ENCODE results near the gene CNOT8. TPM values are rescaled to one million over a fixed set of nuclear protein-coding genes. Genes with fewer than 3 reads are reported as not detected.

The CNOT8 gene
- total and polyA plus RNA-seq, 9 donors: 34.0 to 51.0 (median 40.5) TPM

GRCh38 chr5:154862766-154863165, 4.3 kb downstream of the CNOT8 start:
- WGBS, 3 donors: 71 to 74% (median 72%) methylated on average over 2 of the region's 2 CpGs
- TF ChIP-seq EP300 (IDR thresholded peaks at IDR 0.05) (no peak), CTCF (IDR thresholded peaks at IDR 0.05) (no peak), POLR2A (IDR thresholded peaks at IDR 0.05) (no peak)
- no peaks in the 10 kb centered on the region for H3K27me3 ChIP-seq
- DNase-seq: no peak
- H3K36me3 ChIP-seq: no peaks in the 10 kb centered on the region
- H3K4me1 ChIP-seq (ENCODE audit: insufficient read depth): peaks cover 11% of the 10 kb centered on the region
- no peak overlapping the region for H3K4me3 ChIP-seq
- intact Hi-C loops (cut with DNase I): loop anchor here in 1 of 4 donors (10.0 kb wide), 1 partner anchor 72 kb away; the partner anchor contains the start of gene GEMIN5
- no peak overlapping the region for H3K27ac ChIP-seq
- H3K9me3 ChIP-seq: no peaks in the 10 kb centered on the region

- intact Hi-C loops (cut with DNase I): loop anchor here in 1 of 4 donors (10.0 kb wide), 1 partner anchor 71 kb away; the partner anchor contains the start of gene GEMIN5
These were observed 5.1 kb downstream of the CNOT8 start for GRCh38 chr5:154863291-154864080.

GRCh38 chr5:154865466-154866184, 7.2 kb downstream of the CNOT8 start:
- H3K4me1 ChIP-seq (ENCODE audit: insufficient read depth): peaks cover 7% of the 10 kb centered on the region

More at GRCh38 chr5:154863291-154864080, 5.1 kb downstream of the CNOT8 start:
- no peaks in the 10 kb centered on the region for H3K36me3 ChIP-seq
- no peak for TF ChIP-seq EP300 (IDR thresholded peaks at IDR 0.05)
- no peak for TF ChIP-seq POLR2A (IDR thresholded peaks at IDR 0.05)
- TF ChIP-seq CTCF (IDR thresholded peaks at IDR 0.05): no peak
- H3K27ac ChIP-seq: no peak overlapping the region
- no peak for DNase-seq
- H3K27me3 ChIP-seq: no peaks in the 10 kb centered on the region
- WGBS, 3 donors: 78 to 89% (median 83%) methylated on average over 7 of the region's 7 CpGs
- H3K4me1 ChIP-seq (ENCODE audit: insufficient read depth): peaks cover 11% of the 10 kb centered on the region
- H3K4me3 ChIP-seq: no peak overlapping the region
- no peaks in the 10 kb centered on the region for H3K9me3 ChIP-seq

More at GRCh38 chr5:154865466-154866184, 7.2 kb downstream of the CNOT8 start:
- no peak overlapping the region for H3K27ac ChIP-seq
- no peak overlapping the region for H3K4me3 ChIP-seq
- intact Hi-C loops (cut with DNase I): loop anchor here in 1 of 4 donors (10.0 kb wide), 1 partner anchor 69 kb away; the partner anchor contains the start of gene GEMIN5
- WGBS, 3 donors: 23 to 43% (median 25%) methylated on average over 5 of the region's 5 CpGs
- H3K27me3 ChIP-seq: no peaks in the 10 kb centered on the region
- TF ChIP-seq CTCF (IDR thresholded peaks at IDR 0.05) (no peak), EP300 (IDR thresholded peaks at IDR 0.05) (no peak), POLR2A (IDR thresholded peaks at IDR 0.05) (no peak)
- DNase-seq: no peak
- H3K36me3 ChIP-seq: no peaks in the 10 kb centered on the region
- no peaks in the 10 kb centered on the region for H3K9me3 ChIP-seq

Data from ovary (tissue), 9 donors.